Left renal cortex interstitium (tissue), 4 donors: ENCODE measurements around the gene SLC4A3. TPM values are rescaled to one million over a fixed set of nuclear protein-coding genes. Genes with fewer than 3 reads are reported as not detected.

Experiments used
- DNase-seq, 4 donors: peaks; one replicate each; pipeline ENCODE4 v3.0.0-alpha.2; 2013; ENCODE audit warnings: low read depth in 4 of 4, low spot score in 2 of 4, missing footprints in 1 of 4
- polyA plus RNA-seq, 4 donors: library from polyadenylated mRNA; unstranded; fragments of 120-200 nt; gene quantifications; one replicate each; pipeline ENCODE4 v1.2.1, GENCODE V29; 2013; ENCODE audit not compliant: insufficient read length in 4 of 4

SLC4A3 gene
- polyA plus RNA-seq, 4 donors, result 7.6 to 14.2 (median 10.8) TPM

DNA sequence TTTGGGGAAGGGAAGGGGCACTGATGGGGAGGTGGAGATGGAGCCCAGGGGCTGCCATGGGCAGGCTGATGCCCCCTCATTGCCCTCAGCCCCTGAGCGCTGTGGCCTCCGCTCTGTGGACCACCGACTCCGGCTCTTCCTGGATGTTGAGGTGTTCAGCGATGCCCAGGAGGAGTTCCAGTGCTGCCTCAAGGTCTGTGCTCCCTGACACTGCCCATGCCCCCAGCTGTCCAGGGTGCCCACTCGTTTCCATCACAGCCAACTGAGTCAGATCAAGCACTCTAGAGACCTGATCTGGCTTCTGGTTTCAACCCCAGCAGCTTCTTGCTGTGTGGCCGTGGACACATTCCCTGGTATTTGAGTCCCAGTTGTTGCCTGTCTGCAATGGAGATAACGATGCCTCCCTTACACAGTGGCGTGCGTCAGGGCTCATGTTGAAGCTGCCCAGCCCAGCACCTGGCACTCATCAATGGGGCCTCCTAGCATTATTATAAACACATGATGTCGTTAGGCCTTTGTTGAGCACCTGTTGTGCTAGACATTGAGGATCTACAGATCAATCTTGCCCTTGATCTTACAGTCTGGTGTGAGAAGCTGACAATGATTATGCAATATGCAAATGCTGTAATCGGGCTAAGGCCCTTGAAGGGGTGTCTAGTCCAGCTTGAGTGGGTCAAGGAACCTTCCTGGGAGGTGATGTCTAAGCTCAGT lies 15.4 kb upstream of the SLC4A3 start:
- no peak for DNase-seq

GRCh38 chr2:219612577-219613286 lies 14.7 kb upstream of the SLC4A3 start:
- DNase-seq, result no peak

DNA sequence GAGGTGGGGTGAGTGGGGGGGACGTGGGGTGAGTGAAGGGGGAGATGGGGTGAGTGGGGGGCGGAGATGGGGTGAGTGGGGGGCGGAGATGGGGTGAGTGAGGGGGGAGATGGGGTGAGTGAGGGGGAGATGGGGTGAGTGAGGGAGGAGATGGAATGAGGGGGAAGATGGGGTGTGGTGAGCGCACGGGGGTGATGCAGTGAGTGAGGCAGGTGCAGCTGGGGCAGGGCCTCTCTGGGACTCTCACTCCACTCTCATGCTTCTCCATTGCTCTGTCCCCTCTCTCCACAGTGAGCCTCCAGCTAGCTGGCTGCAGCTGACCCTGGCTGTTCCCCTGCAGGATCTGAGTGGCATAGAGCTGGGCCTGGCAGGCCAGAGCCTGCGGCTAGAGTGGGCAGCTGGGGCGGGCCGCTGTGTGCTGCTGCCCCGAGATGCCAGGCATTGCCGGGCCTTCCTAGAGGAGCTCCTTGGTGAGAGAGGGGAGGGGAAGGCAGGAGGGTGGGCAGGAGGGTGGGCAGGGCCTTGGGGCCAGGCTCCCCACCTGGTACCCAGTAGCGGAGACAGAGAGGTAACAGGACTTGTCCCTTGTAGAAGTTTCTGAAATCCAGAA lies 13.9 kb upstream of the SLC4A3 start:
- no peak for DNase-seq

DNA sequence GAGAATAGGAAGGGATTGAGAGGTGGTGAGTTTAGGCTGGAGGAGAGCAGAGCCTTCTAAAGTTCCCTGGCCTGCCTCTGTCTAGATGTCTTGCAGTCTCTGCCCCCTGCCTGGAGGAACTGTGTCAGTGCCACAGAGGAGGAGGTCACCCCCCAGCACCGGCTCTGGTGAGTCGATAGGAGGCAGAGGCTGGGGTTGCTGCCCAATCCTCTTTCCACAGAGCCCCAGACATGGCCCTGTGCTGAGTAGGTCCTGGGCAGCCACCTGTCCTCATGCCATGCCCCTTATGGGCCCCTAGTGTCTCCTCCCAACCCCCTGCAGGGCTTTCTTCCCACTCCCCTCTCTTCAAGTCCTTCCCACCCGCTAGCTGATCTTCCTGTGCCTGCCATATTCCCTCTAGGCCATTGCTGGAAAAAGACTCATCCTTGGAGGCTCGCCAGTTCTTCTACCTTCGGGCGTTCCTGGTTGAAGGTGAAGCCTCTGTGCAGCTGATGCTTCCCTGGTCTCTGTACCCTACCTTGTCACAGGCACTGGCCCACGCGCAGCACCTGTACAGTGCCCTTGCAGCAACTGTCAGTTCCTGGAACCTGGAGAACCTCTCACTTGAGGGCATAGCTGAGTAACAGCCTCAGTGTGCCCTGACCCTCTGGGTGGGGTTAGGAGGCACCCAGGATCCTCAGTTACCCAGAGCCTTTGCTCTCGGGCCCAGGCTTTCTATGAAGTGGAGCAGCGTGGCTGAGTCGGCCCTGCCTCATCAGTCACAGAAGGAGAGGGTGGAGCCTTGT lies 13.2 kb upstream of the SLC4A3 start:
- no peak for DNase-seq

DNA sequence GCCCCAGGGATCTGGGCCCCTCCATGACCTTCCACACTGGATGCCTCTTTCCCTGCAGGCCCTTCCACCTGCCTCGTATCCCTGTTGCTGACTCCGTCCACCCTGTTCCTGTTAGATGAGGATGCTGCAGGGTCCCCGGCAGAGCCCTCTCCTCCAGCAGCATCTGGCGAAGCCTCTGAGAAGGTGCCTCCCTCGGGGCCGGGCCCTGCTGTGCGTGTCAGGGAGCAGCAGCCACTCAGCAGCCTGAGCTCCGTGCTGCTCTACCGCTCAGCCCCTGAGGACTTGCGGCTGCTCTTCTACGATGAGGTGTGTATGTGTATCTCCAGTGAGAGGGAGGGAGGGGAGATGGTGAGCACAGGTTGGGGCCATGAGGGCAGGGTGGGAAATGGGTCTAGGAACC lies 12.4 kb upstream of the SLC4A3 start:
- no peak for DNase-seq

GRCh38 chr2:219615894-219616293 lies 11.5 kb upstream of the SLC4A3 start:
- no peak for DNase-seq

- DNase-seq, result no peak
These were observed 10.9 kb upstream of the SLC4A3 start for GRCh38 chr2:219616550-219616949.

- DNase-seq, result no peak
These were observed 8.7 kb upstream of the SLC4A3 start for GRCh38 chr2:219618733-219619122.

GRCh38 chr2:219619235-219619634 lies 8.2 kb upstream of the SLC4A3 start:
- DNase-seq, result no peak

GRCh38 chr2:219620546-219620945 lies 6.9 kb upstream of the SLC4A3 start:
- no peak for DNase-seq

- DNase-seq, result no peak
These were observed 5.5 kb upstream of the SLC4A3 start for GRCh38 chr2:219621935-219622334.

DNA sequence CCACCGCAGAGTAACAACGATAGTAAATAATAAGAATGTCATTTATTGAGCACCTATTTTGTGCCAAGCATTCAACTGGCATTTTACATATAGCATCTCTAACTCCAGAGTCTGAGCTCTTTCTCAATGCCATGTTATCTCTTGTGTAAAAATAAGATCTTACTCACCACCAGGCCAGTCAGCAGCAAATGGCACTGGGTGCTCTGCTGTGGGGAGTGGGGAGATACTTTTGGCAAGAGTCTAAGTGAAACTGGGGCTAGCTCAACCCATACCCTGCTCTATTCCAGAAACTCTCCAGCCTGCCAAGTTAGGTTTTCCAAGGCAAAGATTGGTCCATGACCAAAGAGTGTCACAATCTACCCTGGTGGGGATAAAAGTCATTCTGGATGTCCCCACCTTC lies 5.0 kb upstream of the SLC4A3 start:
- no peak for DNase-seq

- no peak for DNase-seq
These were observed 2.9 kb upstream of the SLC4A3 start for GRCh38 chr2:219624565-219624964.

DNA sequence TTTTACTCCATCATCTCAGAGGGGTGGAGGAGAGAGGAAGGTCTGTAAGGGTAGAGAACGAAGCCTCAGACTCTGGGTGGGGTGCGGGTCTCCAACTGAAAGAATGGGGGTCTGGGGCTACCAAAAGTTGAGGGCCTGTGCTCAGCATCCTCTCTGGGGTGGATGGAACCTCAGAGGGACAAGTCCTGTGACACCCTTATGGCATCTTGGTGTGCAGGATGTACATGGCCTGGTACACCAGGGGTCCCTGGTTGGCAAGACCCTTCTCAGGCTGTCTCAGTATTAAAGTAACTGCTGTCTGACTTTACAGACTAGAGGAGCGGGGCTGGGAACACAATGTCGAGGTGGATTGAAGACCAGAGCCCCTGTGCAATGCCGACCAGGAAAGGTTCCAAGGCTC lies 2.3 kb upstream of the SLC4A3 start:
- DNase-seq, result no peak

DNA sequence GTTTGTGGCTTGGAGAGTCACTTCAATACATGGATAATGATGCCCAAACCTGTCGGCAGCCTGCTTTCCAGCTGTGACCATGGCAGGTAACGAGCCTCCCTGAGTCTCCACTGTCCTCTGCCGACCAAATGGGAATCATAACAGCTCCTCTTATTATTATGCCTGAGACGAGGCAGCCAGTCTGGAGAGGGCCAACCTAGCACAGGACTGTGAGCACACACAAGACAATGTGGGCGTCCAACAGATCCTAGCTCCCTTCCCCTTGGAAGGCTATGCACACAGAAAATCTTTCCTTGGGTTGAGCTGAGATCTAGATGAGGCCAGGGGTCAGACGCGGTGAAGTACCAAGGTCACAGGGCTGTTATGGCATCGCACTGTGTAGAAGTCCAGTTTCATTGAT lies 890 bp upstream of the SLC4A3 start:
- DNase-seq, result no peak

DNA sequence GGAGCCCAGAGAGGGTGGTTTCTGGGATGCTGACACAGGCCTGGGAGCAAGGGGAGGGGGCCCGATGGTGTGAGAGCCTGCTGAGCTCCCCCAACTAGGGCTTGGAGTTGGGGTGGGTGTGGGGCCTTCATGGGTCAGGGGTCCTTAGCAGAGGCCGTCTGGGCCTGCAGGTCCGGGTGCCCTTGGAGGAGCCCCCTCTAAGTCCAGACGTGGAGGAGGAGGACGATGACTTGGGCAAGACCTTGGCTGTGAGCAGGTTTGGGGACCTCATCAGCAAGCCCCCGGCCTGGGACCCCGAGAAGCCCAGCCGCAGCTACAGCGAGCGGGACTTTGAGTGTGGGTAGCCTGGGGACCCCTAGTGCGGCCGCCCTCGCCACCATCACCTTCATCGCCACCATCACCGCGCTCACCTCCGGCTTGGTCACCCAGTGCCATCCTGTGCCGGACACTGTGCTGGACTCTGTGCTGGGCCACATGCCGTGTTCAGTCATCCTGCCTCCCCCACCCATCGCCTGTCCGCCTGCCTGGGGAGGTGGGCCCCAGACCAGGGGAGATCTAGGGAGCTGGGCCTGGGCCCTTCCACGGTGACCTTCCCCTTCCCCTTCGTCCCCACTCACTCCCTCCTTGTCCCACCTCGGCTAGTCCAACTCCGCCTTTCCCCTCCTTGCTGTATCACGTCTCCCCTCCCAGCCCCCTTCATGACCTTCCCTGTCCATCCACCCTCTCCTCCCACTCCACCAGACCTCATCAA lies 980 bp downstream of the SLC4A3 start:
- DNase-seq, result no peak

- DNase-seq, result no peak
These were observed 1.8 kb downstream of the SLC4A3 start for GRCh38 chr2:219628986-219629901.

GRCh38 chr2:219629976-219630695 lies 2.7 kb downstream of the SLC4A3 start:
- no peak for DNase-seq
